GM15510 (cell line): ENCODE results near the gene MXRA8.
A peak's percentile ranks its signal among the peaks of the same experiment; 100 is the strongest.

Source experiments
- POLR2A ChIP-seq: IDR thresholded peaks from 3 replicates; pipeline ENCODE4 v1.6.1; 2011; ENCODE audit warnings: borderline replicate concordance; ENCODE audit not compliant: insufficient read length; ENCODE audit errors: extremely low read depth

MXRA8 gene

GRCh38 chr1:1307261-1307922 is 51.0 kb downstream of the MXRA8 start:
- peak; percentile 34 for TF ChIP-seq POLR2A

- TF ChIP-seq POLR2A = no peak
Measured at GRCh38 chr1:1306661-1307260, 51.6 kb downstream of the MXRA8 start.

GRCh38 chr1:1306070-1306660 is 52.2 kb downstream of the MXRA8 start:
- no peak for TF ChIP-seq POLR2A

- no peak for TF ChIP-seq POLR2A
Measured at GRCh38 chr1:1305300-1306069, 52.9 kb downstream of the MXRA8 start.

GRCh38 chr1:1304331-1305299 is 53.7 kb downstream of the MXRA8 start:
- TF ChIP-seq POLR2A = no peak

GRCh38 chr1:1303736-1304135 is 54.6 kb downstream of the MXRA8 start:
- TF ChIP-seq POLR2A = no peak

GRCh38 chr1:1302951-1303509 is 55.3 kb downstream of the MXRA8 start:
- TF ChIP-seq POLR2A = no peak
